CD4-positive, alpha-beta memory T cell (primary cell): ENCODE data around the gene ALOX12B. TPM values are rescaled to one million over a fixed set of nuclear protein-coding genes. Genes with fewer than 3 reads are reported as not detected.

Source experiments
- CTCF ChIA-PET: fragments of 350-600 bp; sonication (Branson Sonifier 250); formaldehyde crosslinking; loops from one replicate; lab custom pipeline; 2021; ENCODE audit warnings: inconsistent platforms; ENCODE audit not compliant: partially characterized antibody; lab: Charles Lee
- POLR2A ChIA-PET: fragments of 350-600 bp; sonication (Branson Sonifier 250); formaldehyde crosslinking; loops from one replicate; lab custom pipeline; 2021; ENCODE audit not compliant: partially characterized antibody; lab: Charles Lee
- DNase-seq, 5 donors: peaks; one replicate each; pipeline versions ENCODE4 v3.0.0 to v3.0.0-alpha.2; 2020 to 2022; ENCODE audit warnings: mixed read lengths in 1 of 5
- H3K27ac ChIP-seq: one replicate; pipeline ENCODE4 v1.7.0; 2013; ENCODE audit warnings: low read depth, low read length
- H3K27me3 ChIP-seq: 2 replicates; pipeline ENCODE4 v1.7.0; 2013; ENCODE audit warnings: mild to moderate bottlenecking, low read length, moderate library complexity; ENCODE audit not compliant: insufficient read depth
- H3K36me3 ChIP-seq: 2 replicates; pipeline ENCODE4 v1.7.0; 2013; ENCODE audit warnings: mild to moderate bottlenecking, low read length, moderate library complexity; ENCODE audit not compliant: insufficient read depth
- H3K4me1 ChIP-seq: 2 replicates; pipeline ENCODE4 v1.7.0; 2013; ENCODE audit warnings: mild to moderate bottlenecking, low read length, moderate library complexity; ENCODE audit not compliant: insufficient read depth
- H3K4me3 ChIP-seq, 2 donors: one replicate each; pipeline ENCODE4 v1.7.0; 2013; ENCODE audit warnings: low read length in 2 of 2, mild to moderate bottlenecking in 1 of 2
- H3K9me3 ChIP-seq, 2 donors: one replicate each; pipeline ENCODE4 v1.7.0; 2013; ENCODE audit warnings: low read length in 2 of 2, control low read depth in 1 of 2; ENCODE audit not compliant: control insufficient read depth in 1 of 2
- H3K27ac Mint-ChIP-seq, 7 donors: one replicate each; pipeline ENCODE4 v1.8.0; 2020 to 2021; ENCODE audit warnings: mixed read lengths in 7 of 7, mild to moderate bottlenecking in 6 of 7, inconsistent platforms in 3 of 7, moderate library complexity in 3 of 7
- H3K27me3 Mint-ChIP-seq, 2 donors: one replicate each; pipeline ENCODE4 v1.8.0; 2020 to 2021; ENCODE audit warnings: mixed read lengths in 2 of 2
- H3K36me3 Mint-ChIP-seq, 2 donors: one replicate each; pipeline ENCODE4 v1.8.0; 2020 to 2021; ENCODE audit warnings: mixed read lengths in 2 of 2, inconsistent platforms in 1 of 2, mild to moderate bottlenecking in 1 of 2
- H3K4me1 Mint-ChIP-seq, 4 donors: one replicate each; pipeline ENCODE4 v1.8.0; 2020 to 2021; ENCODE audit warnings: mixed read lengths in 4 of 4, mild to moderate bottlenecking in 1 of 4
- H3K4me3 Mint-ChIP-seq, 8 donors: one replicate each; pipeline ENCODE4 v1.8.0; 2020 to 2021; ENCODE audit warnings: mixed read lengths in 8 of 8, mild to moderate bottlenecking in 7 of 8, moderate library complexity in 6 of 8, inconsistent platforms in 3 of 8
- H3K9me3 Mint-ChIP-seq, 8 donors: one replicate each; pipeline ENCODE4 v1.8.0; 2020 to 2021; ENCODE audit warnings: mixed read lengths in 8 of 8, mild to moderate bottlenecking in 5 of 8, inconsistent platforms in 3 of 8, moderate library complexity in 1 of 8
- intact Hi-C: fragments of 100-400 bp; cut with micrococcal nuclease; formaldehyde crosslinking; loops from one replicate; pipeline ENCODE4 v1.15.1; 2023
- polyA plus RNA-seq, 2 donors: library from polyadenylated mRNA; unstranded; fragments of 300-500 nt; fragmentation: Illumina TruSeq; gene quantifications; one replicate each; pipeline ENCODE4 v1.2.3, GENCODE V29; 2021
- total RNA-seq, 2 experiments: library from RNA; stranded (reverse); gene quantifications; one replicate each; pipeline ENCODE4 v1.2.3, GENCODE V29; 2021

The ALOX12B gene
- total and polyA plus RNA-seq, 4 experiments from 2014 or later, result 0.44 to 0.79 TPM; not detected in 2

DNA sequence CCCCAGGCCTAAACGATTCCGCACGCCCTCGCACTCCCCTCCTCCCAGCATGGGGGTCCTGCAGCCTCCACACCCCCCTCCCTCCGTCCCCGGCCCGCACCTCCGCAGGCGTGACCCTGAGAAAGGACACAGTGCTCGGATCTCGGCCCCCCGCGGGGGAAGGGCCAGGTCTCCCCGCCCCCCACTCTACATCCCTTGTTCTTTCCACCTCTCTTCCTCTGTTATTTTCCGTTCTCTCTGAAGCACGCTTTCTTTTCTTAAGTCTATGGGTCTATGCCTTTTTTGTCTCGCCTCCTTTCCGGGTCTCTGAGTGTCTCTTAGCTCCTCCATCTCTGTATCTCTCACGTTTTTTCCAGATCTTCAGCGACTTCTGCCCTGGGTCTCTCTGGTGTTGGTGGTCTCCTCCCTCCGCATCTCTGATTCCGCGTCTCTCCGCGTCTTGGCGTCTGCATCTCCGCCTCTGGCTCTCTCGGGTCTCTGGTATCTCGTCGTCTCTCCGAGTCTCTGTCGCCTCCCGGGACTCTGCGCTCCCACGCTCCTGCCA lies 38.5 kb upstream of the ALOX12B start:
- no peaks in the 10 kb centered on the region for H3K36me3 ChIP-seq
- H3K4me3 Mint-ChIP-seq, result peak overlapping the region; percentile 85 to 99 (median 92)
- H3K27me3 Mint-ChIP-seq, result peaks cover 8 to 21% of the 10 kb centered on the region in 2 donors
- no peaks in the 10 kb centered on the region for H3K9me3 ChIP-seq
- H3K27ac ChIP-seq, result no peak overlapping the region
- peak overlapping the region; percentile 61 to 100 (median 93) for H3K27ac Mint-ChIP-seq
- H3K4me1 Mint-ChIP-seq, result peaks cover 37 to 55% (median 45%) of the 10 kb centered on the region in 4 donors
- peaks cover 57% of the 10 kb centered on the region for H3K4me1 ChIP-seq
- intact Hi-C loops, result loop anchor here (1.0 kb wide), 1 partner anchor 12 kb away; no protein-coding TSS in a partner anchor
- peaks cover 0 to 20% of the 10 kb centered on the region in 2 donors for H3K36me3 Mint-ChIP-seq
- peaks cover 0 to 16% (median 0%) of the 10 kb centered on the region in 8 donors for H3K9me3 Mint-ChIP-seq
- DNase-seq, result peak in 3 of 5 donors; percentile 20 to 57 (median 27)
- ChIA-PET CTCF (interaction anchor here (1.2 to 2.7 kb wide), 5 partner anchors 7 to 53 kb away, joined by 3 to 16 read pairs (median 5); partner anchors contain the start of gene ALOXE3), POLR2A (interaction anchor here (0.6 to 2.5 kb wide), 13 partner anchors 13 to 258 kb away, joined by 3 to 20 read pairs (median 4); partner anchors contain the start of genes RANGRF and SLC25A35)
- H3K27me3 ChIP-seq, result peaks cover 20% of the 10 kb centered on the region
- peak overlapping the region; percentile 53 to 57 for H3K4me3 ChIP-seq

GRCh38 chr17:8125154-8125946 lies 37.8 kb upstream of the ALOX12B start:
- H3K36me3 Mint-ChIP-seq, result peaks cover 0 to 27% of the 10 kb centered on the region in 2 donors
- peaks cover 42 to 62% (median 51%) of the 10 kb centered on the region in 4 donors for H3K4me1 Mint-ChIP-seq

GRCh38 chr17:8124350-8125153 lies 37.0 kb upstream of the ALOX12B start:
- H3K4me1 Mint-ChIP-seq, result peaks cover 48 to 70% (median 59%) of the 10 kb centered on the region in 4 donors
- Histone ChIP-seq H3K9me3 (no peaks in the 10 kb centered on the region), H3K27me3 (peaks cover 20% of the 10 kb centered on the region), H3K4me1 (peaks cover 69% of the 10 kb centered on the region), H3K27ac (no peak overlapping the region), H3K4me3 (peak overlapping the region; percentile 49 to 68), H3K36me3 (no peaks in the 10 kb centered on the region)
- peak in 4 of 5 donors; percentile 21 to 27 (median 23) for DNase-seq
- H3K27me3 Mint-ChIP-seq, result peaks cover 12 to 35% of the 10 kb centered on the region in 2 donors
- H3K27ac Mint-ChIP-seq, result peak overlapping the region; percentile 69 to 100 (median 89)
- intact Hi-C loops, result loop anchor here (1.0 kb wide), 1 partner anchor 14 kb away; no protein-coding TSS in a partner anchor
- H3K9me3 Mint-ChIP-seq, result peaks cover 0 to 26% (median 0%) of the 10 kb centered on the region in 8 donors
- ChIA-PET CTCF (interaction anchor here (0.6 to 2.8 kb wide), 6 partner anchors 14 to 1077 kb away, joined by 3 to 21 read pairs (median 4); no protein-coding TSS in a partner anchor), POLR2A (interaction anchor here (0.8 to 9.5 kb wide), 18 partner anchors 14 to 438 kb away, joined by 3 to 152 read pairs (median 4); partner anchors contain the start of genes BORCS6, CTC1, RNF227 and SLC25A35)
- peaks cover 0 to 35% of the 10 kb centered on the region in 2 donors for H3K36me3 Mint-ChIP-seq
- H3K4me3 Mint-ChIP-seq, result peak overlapping the region; percentile 85 to 99 (median 92)

More at GRCh38 chr17:8125154-8125946, 37.8 kb upstream of the ALOX12B start:
- DNase-seq, result peak; percentile 83 to 90 (median 87)
- H3K4me3 Mint-ChIP-seq, result peak overlapping the region; percentile 85 to 99 (median 92)
- H3K9me3 Mint-ChIP-seq, result peaks cover 0 to 20% (median 0%) of the 10 kb centered on the region in 8 donors
- intact Hi-C loops, result loop anchor here (1.0 kb wide), 1 partner anchor 13 kb away; no protein-coding TSS in a partner anchor
- Histone ChIP-seq H3K27me3 (peaks cover 20% of the 10 kb centered on the region), H3K27ac (no peak overlapping the region), H3K4me1 (peaks cover 63% of the 10 kb centered on the region), H3K9me3 (no peaks in the 10 kb centered on the region), H3K4me3 (peak overlapping the region; percentile 53 to 68), H3K36me3 (no peaks in the 10 kb centered on the region)
- CTCF ChIA-PET, result interaction anchor here (0.6 to 2.8 kb wide), 6 partner anchors 13 to 1078 kb away, joined by 3 to 21 read pairs (median 4); no protein-coding TSS in a partner anchor
- peak overlapping the region; percentile 69 to 100 (median 93) for H3K27ac Mint-ChIP-seq
- peaks cover 10 to 28% of the 10 kb centered on the region in 2 donors for H3K27me3 Mint-ChIP-seq
- POLR2A ChIA-PET, result interaction anchor here (0.6 to 9.5 kb wide), 15 partner anchors 13 to 439 kb away, joined by 3 to 152 read pairs (median 6); partner anchors contain the start of genes CTC1 and SLC25A35

DNA sequence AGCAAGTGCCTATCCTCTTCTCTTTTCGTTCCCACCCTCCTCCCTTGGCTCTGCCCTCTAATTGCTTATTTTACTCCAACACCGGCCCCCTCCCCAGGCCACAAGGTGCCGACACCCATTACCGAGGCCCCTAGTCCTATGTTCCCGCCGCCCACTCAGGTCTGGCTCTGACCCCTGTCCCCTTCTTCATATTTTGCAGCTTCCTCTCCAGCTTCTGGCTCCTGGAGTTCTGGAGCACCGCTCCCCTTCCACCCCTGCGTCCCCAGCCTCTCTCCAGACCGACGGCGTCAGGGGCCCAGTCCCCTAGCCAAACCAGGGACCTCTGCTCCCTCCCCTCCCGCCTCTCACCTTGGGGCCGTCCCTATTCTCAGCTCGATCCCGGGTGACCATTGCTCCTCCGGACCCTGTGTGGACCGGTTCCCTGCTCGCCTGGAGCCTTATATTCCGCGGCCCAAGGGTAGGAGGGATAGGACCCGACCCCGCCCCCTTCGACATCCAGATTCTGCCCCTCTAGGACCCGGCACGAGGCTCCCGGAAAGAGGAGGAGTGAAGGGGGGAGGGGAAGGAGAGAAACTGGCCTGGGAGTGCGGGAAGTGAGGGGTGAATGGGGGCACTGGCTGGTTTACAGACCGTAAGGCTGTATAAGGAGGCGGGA lies 36.3 kb upstream of the ALOX12B start, which contains the start of gene HES7:
HES7 (minus strand) TSS at position 412 of the 655 bp plus-strand sequence; CDS start at position 390, 22 bp downstream.
- Histone ChIP-seq H3K27me3 (peaks cover 20% of the 10 kb centered on the region), H3K4me3 (peak within 1 kb of the TSS; percentile 49 to 68), H3K9me3 (no peaks in the 10 kb centered on the region), H3K4me1 (peaks cover 69% of the 10 kb centered on the region), H3K36me3 (no peaks in the 10 kb centered on the region), H3K27ac (no peak within 1 kb of the TSS)
- peaks cover 49 to 77% (median 64%) of the 10 kb centered on the region in 4 donors for H3K4me1 Mint-ChIP-seq
- H3K9me3 Mint-ChIP-seq, result peaks cover 0 to 32% (median under 1%) of the 10 kb centered on the region in 8 donors
- H3K27ac Mint-ChIP-seq, result peak within 1 kb of the TSS; percentile 77 to 100 (median 89)
- H3K27me3 Mint-ChIP-seq, result peaks cover 12 to 40% of the 10 kb centered on the region in 2 donors
- H3K36me3 Mint-ChIP-seq, result peaks cover 0 to 41% of the 10 kb centered on the region in 2 donors
- CTCF ChIA-PET, result interaction anchor here (0.7 to 2.8 kb wide), 7 partner anchors 13 to 177 kb away, joined by 3 to 21 read pairs (median 4); no protein-coding TSS in a partner anchor
- DNase-seq, result no peak
- intact Hi-C loops, result no loop called here
- H3K4me3 Mint-ChIP-seq, result peak within 1 kb of the TSS; percentile 85 to 99 (median 92)
- POLR2A ChIA-PET, result interaction anchor here (0.8 to 9.5 kb wide), 17 partner anchors 14 to 438 kb away, joined by 3 to 152 read pairs (median 5); partner anchors contain the start of genes BORCS6, CTC1, RNF227 and SLC25A35

DNA sequence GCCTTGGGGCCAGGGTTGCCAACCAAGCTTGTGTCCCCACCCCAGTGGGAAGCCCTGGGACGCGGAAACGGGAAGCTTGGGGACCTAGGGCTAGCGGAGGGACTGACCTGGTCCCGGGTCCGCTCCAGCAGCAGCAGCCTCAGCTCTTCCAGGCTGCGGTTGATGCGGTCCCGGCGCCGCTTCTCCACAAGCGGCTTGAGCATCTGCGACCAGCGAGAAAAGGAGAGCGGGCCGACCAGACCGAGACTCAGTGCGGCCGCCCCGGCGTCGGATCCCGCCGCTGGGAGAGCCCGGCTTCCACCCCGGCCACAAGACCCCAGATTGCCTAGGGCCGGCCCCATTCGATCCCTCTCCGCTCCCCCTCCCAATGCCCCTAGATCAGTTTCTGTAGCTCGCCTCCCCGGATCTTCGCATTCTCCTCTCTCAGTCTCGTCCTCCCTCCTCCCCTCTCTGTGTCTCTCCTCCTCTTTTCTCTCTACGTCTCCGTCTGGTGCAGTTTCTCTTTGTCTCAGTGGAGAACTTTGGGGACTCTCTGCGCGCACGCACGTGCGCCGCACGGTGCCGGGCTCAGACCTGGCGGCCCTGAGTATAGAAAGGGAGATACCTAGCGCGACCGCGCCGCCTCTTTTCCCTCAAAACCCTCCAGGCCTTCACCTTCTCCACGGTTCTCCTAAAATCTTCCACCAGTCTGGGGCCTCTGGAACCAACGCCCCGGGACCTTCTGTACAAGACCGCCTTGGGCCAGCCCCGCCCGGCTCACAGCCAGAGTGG lies 35.6 kb upstream of the ALOX12B start:
- H3K27me3 Mint-ChIP-seq, result peaks cover 12 to 47% of the 10 kb centered on the region in 2 donors
- ChIA-PET POLR2A (interaction anchor here (0.6 to 9.5 kb wide), 15 partner anchors 15 to 129 kb away, joined by 3 to 152 read pairs (median 6); partner anchors contain the start of gene BORCS6), CTCF (interaction anchor here (0.7 to 2.8 kb wide), 6 partner anchors 13 to 44 kb away, joined by 3 to 21 read pairs (median 3); no protein-coding TSS in a partner anchor)
- H3K9me3 ChIP-seq, result no peaks in the 10 kb centered on the region
- H3K27ac ChIP-seq, result no peak overlapping the region
- peaks cover 74% of the 10 kb centered on the region for H3K4me1 ChIP-seq
- DNase-seq, result peak; percentile 46 to 57 (median 51)
- peaks cover 0 to 48% of the 10 kb centered on the region in 2 donors for H3K36me3 Mint-ChIP-seq
- no peaks in the 10 kb centered on the region for H3K36me3 ChIP-seq
- H3K4me3 Mint-ChIP-seq, result peak overlapping the region; percentile 85 to 99 (median 92)
- intact Hi-C loops, result no loop called here
- peaks cover 0 to 33% (median under 1%) of the 10 kb centered on the region in 8 donors for H3K9me3 Mint-ChIP-seq
- peak overlapping the region; percentile 49 to 68 for H3K4me3 ChIP-seq
- peak overlapping the region; percentile 20 to 100 (median 79) for H3K27ac Mint-ChIP-seq
- H3K4me1 Mint-ChIP-seq, result peaks cover 55 to 84% (median 70%) of the 10 kb centered on the region in 4 donors
- peaks cover 20% of the 10 kb centered on the region for H3K27me3 ChIP-seq
